ENCODE data around the gene BIVM.

The BIVM gene

DNA sequence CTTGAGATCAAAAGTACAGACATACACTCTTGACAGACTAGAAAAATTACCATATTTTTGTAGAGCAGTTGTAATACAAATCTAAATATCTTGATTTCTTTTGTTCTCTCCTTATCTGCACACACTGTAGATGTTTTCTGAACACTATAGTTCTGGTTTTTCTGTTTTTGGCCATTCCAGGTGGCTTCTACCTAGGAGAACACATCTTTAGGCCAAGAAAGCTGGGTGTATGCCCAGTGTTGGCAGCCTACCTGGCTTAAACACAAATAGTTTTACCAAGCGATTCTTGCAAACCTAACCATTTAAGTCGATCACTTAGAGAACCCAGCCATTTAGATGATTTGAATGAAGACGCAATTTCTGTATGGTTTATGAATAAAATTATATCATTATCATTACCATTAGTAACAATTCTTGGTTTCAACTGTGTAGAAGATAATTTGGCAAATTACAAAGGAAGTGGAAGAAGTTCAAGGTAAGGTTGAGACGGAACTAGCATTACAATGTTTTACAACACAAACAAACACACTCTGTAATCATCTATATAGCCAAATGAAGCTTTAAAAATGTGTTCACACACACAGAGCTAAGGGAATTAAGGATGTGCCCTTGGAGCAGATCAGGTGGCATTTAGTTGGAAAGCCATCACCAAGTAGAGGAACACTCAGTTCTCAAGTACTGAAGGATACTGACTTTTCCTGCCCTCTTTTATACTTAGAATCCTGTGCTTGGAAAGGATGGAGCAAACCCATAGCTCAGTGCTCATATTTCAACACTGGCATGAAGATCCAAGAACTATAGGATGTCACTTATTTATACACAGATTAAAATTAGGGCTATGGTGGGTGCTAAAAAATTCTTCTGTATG, 83.1 kb downstream of the BIVM start:
- no peak for DNase-seq (ENCODE audit: low read depth)

Measured in stimulated activated CD8-positive, alpha-beta memory T cell treated with anti-CD3 and anti-CD28 coated beads, Interleukin-7, amount 100 ng/mL, for 24 hours (primary cell).